Muscle of arm (tissue), 12 donors: ENCODE results near the gene AOPEP. TPM values are rescaled to one million over a fixed set of nuclear protein-coding genes. Genes with fewer than 3 reads are reported as not detected.
"Not testable (repeated sequence)": the region's sequence is repeated elsewhere in the genome, so short reads cannot be mapped to it uniquely, and the experiment has no call there.

Experiments
- DNase-seq: peaks from one replicate; pipeline ENCODE4 v3.0.0-alpha.2; 2013
- polyA plus RNA-seq, 12 donors: library from polyadenylated mRNA; unstranded; fragments of 120-200 nt; gene quantifications; one replicate each; pipeline ENCODE4 v1.2.1, GENCODE V29; 2013; ENCODE audit not compliant: insufficient read length in 12 of 12

Gene AOPEP
- polyA plus RNA-seq, 12 donors, result 33.5 to 57.2 (median 40.1) TPM; not detected in 1

GRCh38 chr9:94812343-94812742, 85.8 kb downstream of the AOPEP start:
- no peak for DNase-seq

GRCh38 chr9:94813379-94813778, 86.9 kb downstream of the AOPEP start:
- no peak for DNase-seq

- DNase-seq, result no peak
These were observed 91.0 kb downstream of the AOPEP start for GRCh38 chr9:94817291-94818177.

- no peak for DNase-seq
These were observed 91.7 kb downstream of the AOPEP start for GRCh38 chr9:94818178-94818541.

GRCh38 chr9:94819161-94819687, 92.7 kb downstream of the AOPEP start:
- no peak for DNase-seq

GRCh38 chr9:94821098-94821887, 94.8 kb downstream of the AOPEP start:
- no peak for DNase-seq

GRCh38 chr9:94822273-94822672, 95.8 kb downstream of the AOPEP start:
- DNase-seq, result no peak

- DNase-seq, result no peak
These were observed 97.2 kb downstream of the AOPEP start for GRCh38 chr9:94823710-94824109.

- DNase-seq, result no peak
These were observed 97.9 kb downstream of the AOPEP start for GRCh38 chr9:94824411-94824810.

- DNase-seq, result no peak
These were observed 98.6 kb downstream of the AOPEP start for GRCh38 chr9:94824913-94825610.

GRCh38 chr9:94825611-94825958, 99.1 kb downstream of the AOPEP start:
- DNase-seq, result no peak

- no peak for DNase-seq
These were observed 99.5 kb downstream of the AOPEP start for GRCh38 chr9:94826044-94826443.

GRCh38 chr9:94826644-94827410, 100.3 kb downstream of the AOPEP start:
- no peak for DNase-seq

GRCh38 chr9:94827584-94828304, 101.2 kb downstream of the AOPEP start:
- DNase-seq, result no peak

GRCh38 chr9:94829380-94830070, 103.0 kb downstream of the AOPEP start:
- DNase-seq, result no peak

- not testable (repeated sequence) for DNase-seq
These were observed 103.6 kb downstream of the AOPEP start for GRCh38 chr9:94830071-94830604.

GRCh38 chr9:94833802-94834201, 107.3 kb downstream of the AOPEP start:
- no peak for DNase-seq

- no peak for DNase-seq
These were observed 110.9 kb downstream of the AOPEP start for GRCh38 chr9:94837404-94837803.

GRCh38 chr9:94839398-94839797, 112.9 kb downstream of the AOPEP start:
- DNase-seq, result no peak

GRCh38 chr9:94840738-94841137, 114.2 kb downstream of the AOPEP start:
- DNase-seq, result no peak
